Neutrophil (primary cell): ENCODE data around the gene TTN.

Source experiments
- H3K27ac ChIP-seq: fragments of 200-600 bp; sonication (generic); 2 replicates; pipeline ENCODE4 v1.5.1; 2016; ENCODE audit warnings: mild to moderate bottlenecking, moderate library complexity
- H3K27me3 ChIP-seq: fragments of 200-600 bp; sonication (generic); 2 replicates; pipeline ENCODE4 v1.6.0; 2016; ENCODE audit warnings: mild to moderate bottlenecking
- H3K36me3 ChIP-seq: fragments of 200-600 bp; sonication (generic); 2 replicates; pipeline ENCODE4 v1.5.1; 2017
- H3K4me1 ChIP-seq, 2 experiments: fragments of 200-600 bp in 1 of 2; sonication (generic) in 1 of 2; 1 replicate in 1 of 2; 2 replicates in 1 of 2; pipeline versions ENCODE4 v1.5.1 to v1.6.1; 2013 to 2016; ENCODE audit warnings: low read depth in 1 of 2, low read length in 1 of 2, mild to moderate bottlenecking in 1 of 2, moderate library complexity in 1 of 2; ENCODE audit not compliant: control insufficient read depth in 1 of 2, insufficient read depth in 1 of 2
- H3K4me3 ChIP-seq, 2 experiments: fragments of 200-600 bp in 1 of 2; sonication (generic) in 1 of 2; 1 replicate in 1 of 2; 2 replicates in 1 of 2; pipeline ENCODE4 v1.5.1; 2013 to 2016; ENCODE audit warnings: low read depth in 1 of 2, low read length in 1 of 2, mild to moderate bottlenecking in 1 of 2, moderate library complexity in 1 of 2
- H3K9me3 ChIP-seq: fragments of 200-600 bp; sonication (generic); 2 replicates; pipeline ENCODE4 v1.5.1; 2016
- TF ChIP-seq, protein P1 (sequence below): fragments of 200-600 bp; sonication (generic); IDR thresholded peaks from 2 replicates; pipeline ENCODE4 v1.5.1; 2016; ENCODE audit warnings: antibody characterized with exemption

TTN gene

DNA sequence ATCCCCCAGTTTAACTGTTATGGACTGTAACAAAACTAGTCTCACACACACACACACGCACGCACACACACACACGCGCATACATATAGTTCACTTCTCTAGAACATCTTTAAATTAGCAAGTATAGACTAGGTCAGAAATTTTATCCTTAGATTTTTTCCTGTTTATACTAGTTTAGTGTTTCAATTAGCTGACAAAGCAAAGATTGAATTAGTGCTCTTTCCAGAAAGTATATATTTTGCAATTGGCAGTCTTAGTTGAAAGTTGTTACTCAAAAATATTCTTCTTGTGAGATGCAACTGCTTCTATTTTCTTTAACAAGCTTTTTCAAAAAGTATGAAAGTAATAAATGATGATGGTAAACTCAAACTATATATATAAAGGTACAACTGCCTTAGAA, 304.5 kb downstream of the TTN start:
- peaks cover 75% of the 10 kb centered on the region for H3K36me3 ChIP-seq
- no peak overlapping the region for H3K27ac ChIP-seq
- no peaks in the 10 kb centered on the region for H3K27me3 ChIP-seq
- H3K4me1 ChIP-seq = peaks cover 6% of the 10 kb centered on the region in 2 experiments
- TF ChIP-seq, protein P1, sequence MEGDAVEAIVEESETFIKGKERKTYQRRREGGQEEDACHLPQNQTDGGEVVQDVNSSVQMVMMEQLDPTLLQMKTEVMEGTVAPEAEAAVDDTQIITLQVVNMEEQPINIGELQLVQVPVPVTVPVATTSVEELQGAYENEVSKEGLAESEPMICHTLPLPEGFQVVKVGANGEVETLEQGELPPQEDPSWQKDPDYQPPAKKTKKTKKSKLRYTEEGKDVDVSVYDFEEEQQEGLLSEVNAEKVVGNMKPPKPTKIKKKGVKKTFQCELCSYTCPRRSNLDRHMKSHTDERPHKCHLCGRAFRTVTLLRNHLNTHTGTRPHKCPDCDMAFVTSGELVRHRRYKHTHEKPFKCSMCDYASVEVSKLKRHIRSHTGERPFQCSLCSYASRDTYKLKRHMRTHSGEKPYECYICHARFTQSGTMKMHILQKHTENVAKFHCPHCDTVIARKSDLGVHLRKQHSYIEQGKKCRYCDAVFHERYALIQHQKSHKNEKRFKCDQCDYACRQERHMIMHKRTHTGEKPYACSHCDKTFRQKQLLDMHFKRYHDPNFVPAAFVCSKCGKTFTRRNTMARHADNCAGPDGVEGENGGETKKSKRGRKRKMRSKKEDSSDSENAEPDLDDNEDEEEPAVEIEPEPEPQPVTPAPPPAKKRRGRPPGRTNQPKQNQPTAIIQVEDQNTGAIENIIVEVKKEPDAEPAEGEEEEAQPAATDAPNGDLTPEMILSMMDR = no peak
- H3K4me3 ChIP-seq = no peak overlapping the region
- no peaks in the 10 kb centered on the region for H3K9me3 ChIP-seq

DNA sequence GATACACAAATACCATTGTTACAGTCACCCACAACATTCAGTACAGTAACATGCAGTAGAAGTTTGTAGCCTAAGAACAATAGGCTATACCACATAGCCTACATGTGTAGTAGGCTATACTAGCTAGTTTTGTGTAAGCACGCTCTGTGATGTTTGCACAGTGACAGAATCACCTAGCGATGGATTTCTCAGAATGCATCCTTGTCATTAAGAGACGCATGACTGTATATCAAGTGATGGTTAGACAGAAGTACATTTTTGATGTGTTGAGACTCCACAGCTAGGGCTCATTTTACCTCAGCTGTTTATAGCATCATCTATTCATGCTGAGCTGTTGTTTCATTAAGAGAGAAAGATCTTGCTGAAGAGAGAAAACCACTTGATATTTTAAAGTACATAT, 307.6 kb downstream of the TTN start:
- H3K4me1 ChIP-seq = no peaks in the 10 kb centered on the region
- H3K9me3 ChIP-seq = no peaks in the 10 kb centered on the region
- no peak overlapping the region for H3K27ac ChIP-seq
- no peaks in the 10 kb centered on the region for H3K27me3 ChIP-seq
- TF ChIP-seq, protein P1 = no peak
- no peak overlapping the region for H3K4me3 ChIP-seq
- peaks cover 100% of the 10 kb centered on the region for H3K36me3 ChIP-seq

DNA sequence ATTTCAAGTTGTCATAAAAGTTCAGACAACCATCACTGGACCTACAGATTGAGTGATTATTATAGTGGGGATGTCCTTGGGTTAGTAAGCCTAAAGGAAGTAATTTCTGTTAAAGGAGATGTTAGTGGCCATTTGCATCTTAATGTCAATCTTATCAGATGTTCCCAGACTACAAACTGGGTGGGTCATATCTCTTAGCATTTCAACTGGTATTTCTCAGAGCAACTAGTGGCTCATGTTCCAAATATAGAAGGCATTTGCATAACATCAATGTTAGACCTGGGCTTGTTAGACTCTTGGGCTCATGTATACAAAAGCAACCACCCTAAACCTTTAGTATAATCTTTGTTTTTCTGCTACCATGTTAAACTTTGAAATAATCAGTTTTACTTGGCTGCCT, 309.1 kb downstream of the TTN start:
- Histone ChIP-seq H3K9me3 (no peaks in the 10 kb centered on the region), H3K4me1 (peaks cover 0 to 3% of the 10 kb centered on the region in 2 experiments), H3K27ac (no peak overlapping the region), H3K4me3 (no peak overlapping the region), H3K36me3 (peaks cover 97% of the 10 kb centered on the region), H3K27me3 (no peaks in the 10 kb centered on the region)
- TF ChIP-seq, protein P1 = no peak

DNA sequence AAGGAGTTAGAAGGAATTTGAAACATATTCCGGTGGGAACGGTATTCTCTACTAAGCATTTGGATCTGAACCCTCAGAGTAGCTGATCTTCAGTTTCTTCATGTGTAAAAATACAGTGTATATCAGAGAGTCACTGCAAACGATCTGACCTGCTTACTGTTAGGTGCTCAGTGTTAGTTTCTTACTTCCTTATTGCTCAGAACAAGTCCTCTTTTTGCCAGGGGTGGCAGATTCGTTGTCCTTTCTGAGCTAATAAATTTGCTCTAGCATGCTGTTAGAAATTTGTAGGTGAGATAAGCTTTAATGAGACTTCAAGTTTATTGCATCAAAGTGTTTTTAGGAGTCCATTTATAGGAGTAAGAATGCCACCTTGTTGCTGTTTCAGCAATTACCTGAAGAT, 311.2 kb downstream of the TTN start:
- Histone ChIP-seq H3K9me3 (no peaks in the 10 kb centered on the region), H3K36me3 (peaks cover 94% of the 10 kb centered on the region), H3K27ac (peak overlapping the region; percentile 18), H3K4me1 (peaks cover 0 to 3% of the 10 kb centered on the region in 2 experiments), H3K4me3 (no peak overlapping the region), H3K27me3 (no peaks in the 10 kb centered on the region)
- TF ChIP-seq, protein P1 = no peak

DNA sequence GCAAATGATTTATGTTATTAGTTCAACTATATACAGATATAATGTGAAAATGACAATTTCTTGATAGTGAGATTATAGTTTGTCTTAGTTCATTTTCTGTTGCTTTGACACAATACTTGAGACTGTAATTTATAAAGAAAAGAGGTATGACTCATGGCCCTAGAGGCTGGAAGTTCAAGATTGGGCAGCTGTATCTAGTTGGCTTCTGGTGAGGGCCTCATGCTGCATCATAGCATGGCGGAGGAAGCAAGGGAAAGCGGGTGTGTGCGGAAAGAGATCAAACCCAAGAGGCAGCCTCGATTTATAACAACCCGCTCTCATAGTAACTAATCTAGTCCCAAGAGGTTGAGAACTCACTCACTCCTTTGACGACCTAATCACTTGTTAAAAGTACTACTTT, 315.6 kb downstream of the TTN start:
- Histone ChIP-seq H3K9me3 (no peaks in the 10 kb centered on the region), H3K36me3 (peaks cover 71% of the 10 kb centered on the region), H3K4me1 (peaks cover 0 to 3% of the 10 kb centered on the region in 2 experiments), H3K27me3 (no peaks in the 10 kb centered on the region), H3K27ac (no peak overlapping the region), H3K4me3 (no peak overlapping the region)
- TF ChIP-seq, protein P1 = no peak

DNA sequence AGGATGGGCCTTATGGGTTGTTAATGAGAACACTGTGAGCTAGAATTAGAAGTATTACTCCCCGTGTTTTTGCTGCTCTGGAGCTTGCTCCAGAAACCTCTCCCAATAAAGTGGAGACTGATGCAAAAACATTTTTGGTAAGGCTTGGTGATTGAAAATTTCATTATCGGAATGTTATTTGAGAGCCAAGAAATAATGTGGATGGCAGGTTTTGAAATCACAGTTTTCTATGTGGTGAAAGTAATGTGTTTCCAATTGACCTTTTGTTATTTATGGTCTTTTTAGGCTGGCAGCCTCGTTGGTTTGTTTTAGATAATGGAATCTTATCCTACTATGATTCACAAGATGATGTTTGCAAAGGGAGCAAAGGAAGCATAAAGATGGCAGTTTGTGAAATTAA, 321.9 kb downstream of the TTN start:
- TF ChIP-seq, protein P1 = no peak
- H3K27ac ChIP-seq = no peak overlapping the region

More for the DNA sequence above, 321.9 kb downstream of the TTN start:
- Histone ChIP-seq H3K9me3 (no peaks in the 10 kb centered on the region), H3K27me3 (no peaks in the 10 kb centered on the region), H3K36me3 (peaks cover 16% of the 10 kb centered on the region), H3K4me3 (no peak overlapping the region), H3K4me1 (peaks cover 23% of the 10 kb centered on the region in 2 experiments)
